Transverse colon (tissue), 4 donors: ENCODE results near the gene MST1R. TPM values are rescaled to one million over a fixed set of nuclear protein-coding genes. Genes with fewer than 3 reads are reported as not detected.

ENCODE experiments used
- DNase-seq: peaks from one replicate; pipeline ENCODE4 v3.0.0-alpha.2; 2019
- H3K27ac ChIP-seq, 4 donors: fragments of 200-600 bp; sonication (generic); 2 replicates each; pipeline ENCODE4 v1.5.1; 2016 to 2018; ENCODE audit warnings: inconsistent platforms in 4 of 4
- H3K27me3 ChIP-seq: fragments of 200-600 bp; sonication (generic); 2 replicates; pipeline ENCODE4 v1.5.1; 2017; ENCODE audit warnings: inconsistent platforms
- H3K36me3 ChIP-seq, 4 donors: fragments of 200-600 bp; sonication (generic); 2 replicates each; pipeline ENCODE4 v1.5.1; 2017 to 2019; ENCODE audit warnings: inconsistent platforms in 4 of 4
- H3K4me1 ChIP-seq, 4 donors: fragments of 200-600 bp; sonication (generic); 2 replicates each; pipeline ENCODE4 v1.5.1; 2017 to 2020; ENCODE audit warnings: inconsistent platforms in 4 of 4
- H3K4me3 ChIP-seq, 4 donors: fragments of 200-600 bp; sonication (generic); 1 replicate in 1 of 4; 2 replicates in 3 of 4; pipeline versions ENCODE4 v1.5.1 to v1.6.1; 2017 to 2019; ENCODE audit warnings: inconsistent platforms in 4 of 4
- H3K9me3 ChIP-seq, 2 donors: fragments of 200-600 bp; sonication (generic); 2 replicates each; pipeline ENCODE4 v1.5.1; 2017 to 2019; ENCODE audit warnings: inconsistent platforms in 2 of 2
- EP300 ChIP-seq: sonication (generic); formaldehyde crosslinking; IDR thresholded peaks from one replicate; pipeline ENCODE4 v1.6.1; 2017; ENCODE audit warnings: antibody characterized with exemption, low read depth
- POLR2A ChIP-seq: fragments of 450-650 bp; IDR thresholded peaks from one replicate; pipeline ENCODE4 v1.6.1; 2016; ENCODE audit warnings: antibody characterized with exemption, mild to moderate bottlenecking, moderate library complexity
- POLR2AphosphoS5 ChIP-seq, 3 donors: sonication (generic); formaldehyde crosslinking; IDR thresholded peaks; one replicate each; pipeline ENCODE4 v1.6.1; 2016; ENCODE audit warnings: antibody characterized with exemption in 3 of 3
- WGBS, 2 donors: methylation state at CpG; one replicate each; pipeline ENCODE4 v1.1.5; 2018; ENCODE audit warnings: low coverage in 1 of 2; 5-methylcytosine and 5-hydroxymethylcytosine counted together
- in situ Hi-C, 4 donors: fragments of 200-750 bp; cut with MboI; loops; one replicate each; pipeline versions ENCODE4 v1.15.0 to v1.15.1; 2017; ENCODE audit warnings: low sequenced_read_pairs in 3 of 4, low pct_ligation_motif_present in 1 of 4, low pct_unique_long_range_greater_than_20kb in 1 of 4
- intact Hi-C: fragments of 100-400 bp; cut with DNase I; formaldehyde crosslinking; loops from one replicate; pipeline ENCODE4 v1.15.1; 2023; ENCODE audit warnings: low total_unique reads
- total RNA-seq, 4 donors: library from RNA; depleted of rRNA; stranded (reverse); fragments of >200 nt; gene quantifications; one replicate each; pipeline ENCODE4 v1.1.0, GENCODE V29; 2016
- TF ChIP-seq, protein P1 (sequence below), 5 experiments: fragments of 200-600 bp in 3 of 5; fragments of 450-650 bp in 2 of 5; sonication (generic) in 3 of 5; IDR thresholded peaks; 1 replicate in 2 of 5; 2 replicates in 3 of 5; pipeline ENCODE4 v1.5.1; 2016 to 2017; ENCODE audit warnings: antibody characterized with exemption in 5 of 5, inconsistent platforms in 3 of 5, mild to moderate bottlenecking in 2 of 5, moderate library complexity in 1 of 5

The MST1R gene
- total RNA-seq, 4 donors from 2014 or later: 92.8 to 323 (median 138) TPM

DNA sequence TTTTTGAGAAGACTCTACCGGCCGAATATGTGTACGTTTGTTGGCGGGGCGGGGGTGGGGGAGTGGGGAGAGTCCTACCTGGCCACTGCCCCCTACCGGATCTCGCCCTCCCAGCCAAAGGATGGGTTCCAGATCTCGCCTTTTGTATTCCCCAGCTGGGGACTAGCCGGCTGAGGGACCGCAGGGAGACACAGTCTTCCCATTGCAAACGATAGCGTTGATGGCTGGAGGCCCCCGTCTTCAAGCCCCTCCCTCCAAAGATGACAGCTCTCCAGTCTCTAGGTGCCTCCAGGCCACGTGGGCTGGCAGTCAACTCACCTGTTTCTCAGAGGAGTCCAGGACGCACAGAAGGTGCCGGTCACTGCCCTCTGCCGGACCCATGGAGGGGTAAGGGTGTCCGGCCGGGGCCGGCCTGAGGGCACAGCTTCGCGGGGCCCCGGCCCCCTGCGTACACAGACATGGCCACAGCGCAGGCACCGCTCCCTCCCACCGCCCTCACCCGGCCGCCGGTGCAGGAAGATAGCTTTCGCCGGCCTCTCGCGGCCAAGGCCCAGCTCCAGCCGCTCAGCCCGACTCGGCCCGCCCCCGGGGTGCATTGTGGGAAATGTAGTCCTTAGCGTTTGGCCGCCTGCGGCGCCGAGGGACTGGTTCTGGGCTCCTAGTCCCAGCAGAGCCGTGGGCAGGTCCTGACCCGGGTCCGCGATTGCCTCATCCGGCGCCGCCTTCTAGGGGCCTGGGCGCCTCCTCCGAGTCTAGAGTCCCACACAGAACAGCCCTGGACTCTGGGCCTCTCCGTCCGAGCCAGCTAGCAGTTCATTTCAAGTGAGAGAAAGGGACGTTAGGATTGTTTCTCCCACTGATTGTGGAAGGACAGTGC, 25.9 kb upstream of the MST1R start, which contains the start of gene MON1A:
TSS of gene MON1A (minus strand) at position 521 of the 877 bp plus-strand sequence. CDS start 16,465 bp downstream, outside the sequence.
- peak; percentile 97 for DNase-seq
- 2% methylated on average over 30 of the region's 56 CpGs; no CpG with 5 or more reads in 1 of the 2 donors for WGBS, 2 donors
- Histone ChIP-seq H3K27ac (peak within 1 kb of the TSS; percentile 86 to 92 (median 90)), H3K36me3 (no peaks in the 10 kb centered on the region), H3K4me3 (peak within 1 kb of the TSS; percentile 61 to 96 (median 66)), H3K27me3 (no peaks in the 10 kb centered on the region), H3K9me3 (no peaks in the 10 kb centered on the region), H3K4me1 (peaks cover 10 to 22% (median 16%) of the 10 kb centered on the region in 4 donors)
- in situ Hi-C loops (no loop called here), intact Hi-C loops (no loop called here)
- peak; percentile 11 to 76 (median 69) for TF ChIP-seq POLR2AphosphoS5 (IDR thresholded peaks at IDR 0.05)
- TF ChIP-seq EP300: no peak
- TF ChIP-seq, protein P1, sequence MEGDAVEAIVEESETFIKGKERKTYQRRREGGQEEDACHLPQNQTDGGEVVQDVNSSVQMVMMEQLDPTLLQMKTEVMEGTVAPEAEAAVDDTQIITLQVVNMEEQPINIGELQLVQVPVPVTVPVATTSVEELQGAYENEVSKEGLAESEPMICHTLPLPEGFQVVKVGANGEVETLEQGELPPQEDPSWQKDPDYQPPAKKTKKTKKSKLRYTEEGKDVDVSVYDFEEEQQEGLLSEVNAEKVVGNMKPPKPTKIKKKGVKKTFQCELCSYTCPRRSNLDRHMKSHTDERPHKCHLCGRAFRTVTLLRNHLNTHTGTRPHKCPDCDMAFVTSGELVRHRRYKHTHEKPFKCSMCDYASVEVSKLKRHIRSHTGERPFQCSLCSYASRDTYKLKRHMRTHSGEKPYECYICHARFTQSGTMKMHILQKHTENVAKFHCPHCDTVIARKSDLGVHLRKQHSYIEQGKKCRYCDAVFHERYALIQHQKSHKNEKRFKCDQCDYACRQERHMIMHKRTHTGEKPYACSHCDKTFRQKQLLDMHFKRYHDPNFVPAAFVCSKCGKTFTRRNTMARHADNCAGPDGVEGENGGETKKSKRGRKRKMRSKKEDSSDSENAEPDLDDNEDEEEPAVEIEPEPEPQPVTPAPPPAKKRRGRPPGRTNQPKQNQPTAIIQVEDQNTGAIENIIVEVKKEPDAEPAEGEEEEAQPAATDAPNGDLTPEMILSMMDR (IDR thresholded peaks at IDR 0.05): peak; percentile 5 to 50 (median 22)
- TF ChIP-seq POLR2A: peak; percentile 68

DNA sequence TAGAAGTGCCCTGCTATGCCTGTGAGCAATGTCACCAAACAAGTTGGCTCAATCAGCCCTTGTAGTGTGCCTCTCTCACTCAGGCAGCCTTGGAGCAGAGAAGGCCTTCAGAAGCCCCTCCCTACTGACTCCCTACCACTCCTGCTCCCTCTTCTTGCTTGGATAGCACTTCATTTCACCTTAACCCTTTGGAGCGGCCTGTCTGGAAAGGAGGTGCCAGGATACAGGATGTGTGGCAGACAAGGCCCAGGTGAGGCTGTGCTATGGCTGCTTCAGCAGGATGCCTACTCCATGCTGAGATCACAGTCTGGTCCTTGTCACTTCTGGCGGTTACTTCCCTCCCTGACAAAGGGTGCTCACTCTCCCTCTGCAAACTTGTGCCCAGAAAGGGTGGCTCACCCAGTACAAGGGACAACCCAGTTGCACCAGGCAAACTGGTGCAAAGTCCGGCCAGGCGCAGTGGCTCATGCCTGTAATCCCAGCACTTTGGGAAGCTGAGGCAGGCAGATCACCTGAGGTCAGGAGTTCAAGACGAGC, 24.9 kb upstream of the MST1R start:
- DNase-seq: peak; percentile 46

DNA sequence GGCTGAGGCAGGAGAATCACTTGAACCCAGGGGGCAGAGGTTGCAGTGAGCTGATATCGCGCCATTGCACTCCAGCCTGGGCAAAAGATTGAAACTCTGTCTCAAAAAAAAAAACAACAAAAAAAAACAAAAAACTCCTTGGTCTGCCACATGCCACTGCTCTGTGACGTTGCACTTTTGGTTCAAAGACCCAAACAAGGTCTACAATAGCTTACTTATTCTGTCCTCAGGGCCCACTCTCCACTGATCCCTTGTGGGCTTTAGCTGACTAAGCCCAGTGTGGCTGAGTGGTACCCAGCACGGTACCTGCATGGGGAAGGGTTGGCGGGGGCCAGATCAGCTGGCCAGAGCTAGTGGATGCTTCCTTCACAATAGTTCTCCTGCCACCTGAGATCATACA, 24.1 kb upstream of the MST1R start:
- Histone ChIP-seq H3K27me3 (no peaks in the 10 kb centered on the region), H3K36me3 (no peaks in the 10 kb centered on the region), H3K9me3 (no peaks in the 10 kb centered on the region), H3K4me3 (no peak overlapping the region), H3K4me1 (peaks cover 10 to 22% (median 16%) of the 10 kb centered on the region in 4 donors), H3K27ac (no peak overlapping the region)
- intact Hi-C loops: no loop called here
- TF ChIP-seq POLR2A (no peak), EP300 (no peak), POLR2AphosphoS5 (IDR thresholded peaks at IDR 0.05) (no peak)
- TF ChIP-seq, protein P1 (IDR thresholded peaks at IDR 0.05): no peak
- in situ Hi-C loops: no loop called here
- 83 to 95% methylated on average over 3 to 5 of the region's 5 CpGs for WGBS, 2 donors
- no peak for DNase-seq

More for the DNA sequence above, 24.9 kb upstream of the MST1R start:
- peaks cover 10 to 22% (median 16%) of the 10 kb centered on the region in 4 donors for H3K4me1 ChIP-seq
- peak overlapping the region in 3 of 4 donors; percentile 89 to 92 (median 91) for H3K27ac ChIP-seq
- no peaks in the 10 kb centered on the region for H3K36me3 ChIP-seq
- in situ Hi-C loops: no loop called here
- no peaks in the 10 kb centered on the region for H3K27me3 ChIP-seq
- WGBS, 2 donors: 63 to 67% methylated on average over 3 to 5 of the region's 5 CpGs
- intact Hi-C loops: no loop called here
- no peaks in the 10 kb centered on the region for H3K9me3 ChIP-seq
- peak overlapping the region in 1 of 4 donors; percentile 69 for H3K4me3 ChIP-seq
- TF ChIP-seq, protein P1 (IDR thresholded peaks at IDR 0.05): no peak
- no peak for TF ChIP-seq POLR2A
- TF ChIP-seq POLR2AphosphoS5 (IDR thresholded peaks at IDR 0.05): no peak
- TF ChIP-seq EP300: no peak

DNA sequence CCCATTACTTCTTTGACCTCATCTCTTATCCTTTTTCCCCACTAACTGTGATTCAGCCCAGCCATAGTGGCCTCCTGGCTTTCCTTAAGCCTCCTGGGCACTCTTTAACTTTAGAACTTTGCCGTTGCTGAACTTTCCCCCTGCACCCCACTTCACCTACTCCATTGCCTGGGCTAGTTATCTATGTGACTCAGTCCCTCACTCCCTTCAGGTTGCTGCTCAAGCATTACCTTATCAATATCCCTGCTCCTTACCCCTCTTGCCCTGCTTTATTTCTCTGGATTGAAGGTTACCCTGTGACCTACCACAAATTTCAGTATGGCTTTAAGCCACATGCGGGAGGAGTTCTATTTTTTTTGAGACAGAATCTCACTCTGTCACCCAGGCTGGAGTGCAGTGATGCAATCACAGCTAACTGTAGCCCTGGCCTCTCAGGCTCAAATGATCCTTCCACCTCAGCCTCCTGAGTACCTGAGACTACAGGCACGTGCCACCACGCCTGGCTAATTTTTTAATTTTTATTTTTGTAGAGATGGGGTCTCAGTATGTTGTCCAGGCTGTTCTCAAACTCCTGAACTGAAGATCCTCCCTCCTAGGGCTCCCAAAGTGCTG, 22.6 kb upstream of the MST1R start:
- WGBS, 2 donors: 78 to 89% methylated on average over 4 of the region's 4 CpGs
- Histone ChIP-seq H3K36me3 (no peaks in the 10 kb centered on the region), H3K4me3 (no peak overlapping the region), H3K27me3 (no peaks in the 10 kb centered on the region), H3K9me3 (no peaks in the 10 kb centered on the region), H3K27ac (no peak overlapping the region), H3K4me1 (peaks cover 10 to 22% (median 16%) of the 10 kb centered on the region in 4 donors)
- no peak for DNase-seq
- intact Hi-C loops: no loop called here
- in situ Hi-C loops: no loop called here
- TF ChIP-seq POLR2AphosphoS5 (IDR thresholded peaks at IDR 0.05): no peak
- no peak for TF ChIP-seq EP300
- TF ChIP-seq, protein P1 (IDR thresholded peaks at IDR 0.05): no peak
- TF ChIP-seq POLR2A: no peak
